GM18909 (cell line): ENCODE measurements around the gene FOSB.

Experiments
- ATAC-seq: cut with Tn5 transposase; IDR thresholded peaks from one replicate; pipeline ENCODE4 v1.9.1; 2021; ENCODE audit warnings: mild to moderate bottlenecking; ENCODE audit not compliant: unreplicated experiment, poor library complexity

Gene FOSB

DNA sequence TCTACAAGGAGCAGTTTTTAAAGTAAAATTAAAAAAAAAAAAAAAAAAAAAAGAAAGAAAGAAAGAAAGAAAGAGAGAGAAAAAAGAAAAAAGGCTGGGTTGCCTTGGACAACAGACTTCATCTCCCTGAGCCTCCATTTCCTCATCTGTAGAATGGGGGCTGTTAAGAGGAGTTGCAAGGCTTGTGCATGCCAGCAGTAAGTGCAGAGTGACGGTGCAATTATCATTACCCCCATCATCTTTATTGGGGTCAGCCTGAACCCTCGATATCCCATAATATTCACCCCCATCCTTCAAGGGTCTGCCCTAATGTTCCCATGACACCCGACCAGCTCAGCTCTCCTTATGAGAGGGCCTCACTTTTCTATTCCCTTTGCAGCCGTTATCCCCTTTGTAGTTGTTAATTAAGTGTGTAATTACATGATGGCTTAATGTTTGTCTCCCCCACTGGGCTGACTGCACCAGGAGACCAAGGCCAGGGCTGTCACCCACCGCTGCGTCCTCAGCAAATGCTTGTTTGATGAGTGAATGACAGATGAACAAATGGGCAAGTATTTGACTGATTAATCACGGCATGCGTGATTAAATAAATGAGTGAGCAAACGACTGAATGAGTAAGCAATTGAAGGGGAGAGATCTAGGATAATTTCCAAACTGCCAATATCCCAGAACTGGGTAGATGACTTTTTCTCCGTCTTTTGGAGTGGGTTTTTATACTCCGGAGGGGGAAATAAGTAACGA lies 10.1 kb downstream of the FOSB start:
- ATAC-seq: peak; percentile 10

DNA sequence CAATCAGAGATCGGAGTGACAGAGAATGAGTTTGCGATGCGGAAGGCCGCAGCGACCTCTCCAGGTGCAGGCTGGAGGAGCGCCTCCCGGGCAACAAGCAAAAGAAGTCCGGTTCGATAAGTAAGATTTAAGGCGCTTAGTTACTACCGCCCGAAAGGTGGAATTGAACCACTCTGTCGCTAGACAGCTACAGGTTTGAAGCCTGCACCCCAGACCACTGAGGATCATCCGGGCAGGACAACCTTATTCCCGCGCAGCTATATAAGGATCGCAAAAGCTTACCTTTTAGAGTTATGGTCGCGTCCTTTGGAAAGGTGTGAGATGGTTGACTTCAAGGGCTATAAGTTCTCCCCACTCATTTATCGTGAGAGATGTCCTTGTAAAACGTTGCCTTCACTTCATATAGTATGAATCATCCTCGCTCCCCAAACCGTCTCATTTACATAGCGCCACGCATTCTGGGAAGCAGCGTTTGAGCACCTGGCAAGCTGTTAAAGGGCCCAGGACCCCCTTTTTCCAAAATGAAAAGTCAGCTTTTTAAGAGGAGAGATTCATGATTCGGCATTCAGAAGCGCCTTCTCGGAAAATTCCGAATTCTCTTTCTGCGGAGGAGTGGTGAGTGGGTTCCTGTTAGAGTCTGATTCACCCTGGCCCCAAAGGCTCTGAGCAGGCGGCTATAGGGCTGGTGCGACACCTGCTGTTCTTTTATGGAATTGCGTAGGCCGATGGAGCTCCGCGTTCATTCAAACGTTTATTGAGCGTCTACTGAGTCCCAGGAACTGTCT lies 10.8 kb downstream of the FOSB start:
- peak; percentile 77 for ATAC-seq

DNA sequence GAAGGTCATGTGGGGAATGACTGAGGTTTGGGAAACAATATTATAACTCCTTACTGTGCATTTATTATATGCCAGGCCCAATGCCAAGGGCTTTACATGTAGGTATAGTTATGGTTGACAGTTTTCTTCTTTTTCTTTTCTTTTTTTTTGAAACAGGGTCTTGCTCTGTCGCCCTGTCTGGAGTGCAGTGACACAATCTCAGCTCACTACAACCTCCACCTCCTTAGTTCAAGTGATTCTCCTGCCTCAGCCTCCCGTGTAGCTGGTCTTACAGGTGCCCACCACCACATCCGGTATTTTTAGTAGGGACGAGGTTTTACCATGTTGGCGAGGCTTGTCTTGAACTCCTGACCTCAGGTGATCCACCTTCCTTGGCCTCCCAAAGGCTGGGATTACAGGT lies 15.2 kb downstream of the FOSB start:
- ATAC-seq: no peak

DNA sequence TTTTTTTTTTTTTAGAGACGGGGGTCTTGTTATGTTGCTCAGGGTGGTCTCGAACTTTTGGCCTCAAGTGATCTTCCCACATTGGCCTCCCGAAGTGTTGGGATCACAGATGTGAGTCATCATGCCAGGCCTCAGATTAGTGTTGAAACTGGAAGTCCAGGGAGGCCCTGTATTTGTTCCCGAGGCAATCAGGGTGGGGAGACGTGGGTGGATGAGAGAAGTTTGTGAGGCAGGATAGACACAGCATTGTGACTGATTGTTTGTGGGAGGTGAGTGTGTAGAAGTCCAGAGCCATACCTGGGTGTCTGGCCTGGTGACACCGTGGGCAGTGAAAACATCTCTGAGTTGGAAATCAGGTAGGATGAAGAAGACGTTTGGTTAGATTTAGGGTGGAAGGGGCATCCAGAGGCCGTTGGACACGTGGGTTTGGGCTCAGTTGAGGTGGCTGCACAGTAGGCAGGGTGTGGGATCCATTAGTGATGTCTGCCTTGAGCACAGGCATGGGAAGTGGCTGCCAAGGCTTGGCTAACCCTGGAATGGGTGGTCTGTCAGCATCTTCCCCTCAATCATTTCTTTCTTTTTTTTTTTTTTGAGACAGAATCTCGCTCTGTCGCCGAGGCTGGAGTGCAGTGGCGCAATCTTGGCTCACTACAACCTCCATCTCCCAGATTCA lies 16.6 kb downstream of the FOSB start:
- no peak for ATAC-seq

DNA sequence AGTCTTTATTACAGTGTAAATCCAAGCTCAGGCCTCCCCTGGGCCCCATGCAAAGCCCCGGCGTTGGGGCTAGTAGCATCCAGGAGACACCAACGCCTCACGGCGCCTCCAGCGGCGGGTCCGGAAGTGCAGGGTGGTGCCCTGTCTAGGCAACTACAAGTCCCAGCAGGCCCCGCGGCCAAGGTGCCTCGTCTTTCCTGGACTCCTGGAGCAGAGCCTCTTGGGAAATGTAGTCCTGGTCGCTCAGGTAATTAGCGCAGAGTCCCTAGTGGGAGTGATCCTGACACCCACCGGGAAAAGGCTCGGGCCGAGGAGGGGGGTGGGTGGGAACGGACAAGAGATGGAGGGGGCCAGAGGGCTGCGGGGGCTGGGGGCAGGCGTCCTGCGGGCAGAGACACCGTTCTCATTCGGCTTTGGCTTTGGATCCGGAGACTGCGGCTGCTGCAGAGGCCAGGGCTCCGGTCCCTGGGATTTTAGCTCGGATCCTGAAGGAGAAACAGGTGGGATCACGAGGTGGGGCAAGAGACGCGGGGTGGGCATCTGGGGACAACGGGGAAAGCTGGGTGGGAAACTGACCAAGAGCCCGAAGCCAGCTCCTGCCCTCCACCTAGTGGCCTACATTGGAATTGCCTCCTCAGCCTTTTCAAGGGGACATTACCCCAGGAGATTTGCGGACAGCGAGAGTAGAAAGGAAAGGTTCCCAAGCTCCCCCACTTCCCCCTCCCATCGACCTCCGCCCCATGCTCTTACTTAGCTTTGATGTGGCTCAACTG lies 17.7 kb downstream of the FOSB start:
- peak; percentile 90 for ATAC-seq

DNA sequence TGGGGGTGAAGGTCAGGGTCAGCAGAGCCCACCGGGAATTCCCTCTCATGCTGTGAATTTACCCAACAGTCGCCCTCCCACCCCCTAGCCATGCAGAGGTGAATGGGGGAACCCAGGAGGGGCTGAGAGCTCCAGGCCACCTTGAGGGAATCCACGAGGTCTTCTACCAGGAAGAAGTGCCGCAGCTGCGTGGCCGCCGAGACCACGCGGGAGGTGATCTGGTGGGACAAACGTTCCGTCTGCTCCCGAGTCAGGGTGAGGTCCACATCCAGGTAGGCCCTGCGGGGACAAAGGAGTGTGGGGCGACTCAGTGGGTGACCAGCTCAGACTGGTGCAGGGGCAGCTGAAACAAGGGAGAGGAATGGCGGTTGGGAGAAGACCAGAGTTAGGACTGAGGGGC lies 20.9 kb downstream of the FOSB start:
- no peak for ATAC-seq

DNA sequence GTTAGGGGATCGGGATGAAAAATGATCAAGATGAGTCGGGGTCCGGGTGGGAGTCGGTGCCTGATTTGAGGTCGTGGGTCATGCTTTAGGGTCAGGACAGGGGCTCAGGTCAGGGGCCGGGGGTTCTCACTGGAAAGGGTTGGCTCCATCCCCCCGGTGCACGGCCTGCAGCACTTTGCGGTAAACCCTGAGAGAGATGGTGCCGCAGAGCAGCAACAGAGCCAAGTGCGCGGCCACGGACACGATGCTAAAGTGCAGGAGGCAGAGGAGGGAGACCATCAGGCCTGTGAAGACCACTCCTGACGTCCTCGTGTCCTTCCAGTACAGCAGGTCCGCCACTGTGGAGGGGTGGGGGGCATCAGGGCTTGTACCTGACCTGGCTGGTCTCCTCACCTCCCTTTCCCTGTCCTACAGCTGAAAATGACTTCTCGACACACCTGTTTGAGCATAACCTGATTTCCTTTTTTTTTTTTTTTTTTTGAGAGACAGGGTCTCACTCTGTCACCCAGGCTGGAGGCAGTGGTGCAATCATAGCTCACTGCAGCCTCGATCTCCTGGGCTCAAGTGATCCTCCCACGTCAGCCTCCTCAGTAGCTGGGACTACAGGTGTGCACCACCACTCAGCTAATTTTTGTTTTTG lies 21.5 kb downstream of the FOSB start:
- no peak for ATAC-seq

DNA sequence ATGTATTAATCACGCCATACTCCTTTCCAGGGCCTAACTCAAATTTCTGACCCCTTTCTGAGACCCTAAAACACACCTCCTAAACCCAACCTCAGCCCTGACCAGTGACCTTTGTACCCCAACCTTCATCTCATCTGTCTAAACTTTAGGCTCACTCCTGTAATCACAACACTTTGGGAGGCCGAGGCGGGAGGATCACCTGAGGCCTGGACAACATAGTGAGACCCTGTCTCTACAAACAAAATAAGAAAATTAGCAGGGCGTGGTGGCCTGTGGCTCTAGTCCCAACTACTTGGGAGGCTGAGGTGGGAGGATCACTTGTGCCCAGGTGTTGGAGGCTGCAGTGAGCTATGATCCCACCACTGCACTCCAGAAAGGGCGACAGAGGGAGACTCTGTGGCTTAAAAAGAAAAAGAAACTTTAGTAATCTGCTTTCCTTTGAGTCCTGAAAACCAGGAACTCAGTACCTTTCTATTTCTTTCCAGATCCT lies 24.4 kb downstream of the FOSB start:
- ATAC-seq: no peak

DNA sequence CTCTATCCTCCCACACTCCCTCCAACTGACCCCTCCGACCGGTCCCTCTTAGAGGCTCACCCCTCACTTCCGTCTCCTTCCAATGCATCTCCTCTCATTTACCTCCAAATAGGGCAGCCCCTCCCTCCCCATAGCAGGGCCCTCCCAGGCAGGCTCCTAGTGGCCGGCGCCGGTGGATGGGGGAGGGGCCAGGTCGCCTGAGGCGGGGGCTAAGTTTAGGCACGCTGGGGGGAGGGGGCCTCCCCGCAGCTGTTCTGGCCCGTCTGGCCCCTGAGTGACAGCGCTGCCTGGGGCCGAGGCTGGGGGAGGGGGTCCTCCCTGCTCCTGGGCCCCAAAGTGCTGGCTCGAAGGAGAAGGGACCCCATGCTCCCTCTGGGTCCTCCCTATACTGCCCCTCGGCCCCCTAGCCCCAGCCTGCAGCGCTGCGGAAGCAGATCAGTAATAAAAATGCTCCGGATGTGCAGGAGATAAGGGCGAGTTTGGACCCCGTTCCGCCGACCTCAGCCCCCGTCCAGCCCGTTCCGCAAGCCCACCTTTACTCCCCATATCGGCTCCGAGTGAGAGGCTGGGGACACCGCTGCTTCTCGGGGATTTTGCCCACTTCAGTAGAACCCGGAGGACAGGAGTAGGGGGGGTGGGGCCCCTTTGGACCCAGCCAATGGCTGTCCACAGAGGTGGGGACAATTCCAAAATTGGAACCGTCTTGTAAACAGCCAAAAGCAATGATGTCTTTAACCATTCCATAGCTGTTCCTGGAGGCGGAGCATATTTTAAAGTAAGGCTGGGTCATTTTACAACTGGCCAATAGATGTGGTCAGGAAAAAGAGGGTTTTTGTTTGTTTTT lies 25.1 kb downstream of the FOSB start:
- no peak for ATAC-seq

DNA sequence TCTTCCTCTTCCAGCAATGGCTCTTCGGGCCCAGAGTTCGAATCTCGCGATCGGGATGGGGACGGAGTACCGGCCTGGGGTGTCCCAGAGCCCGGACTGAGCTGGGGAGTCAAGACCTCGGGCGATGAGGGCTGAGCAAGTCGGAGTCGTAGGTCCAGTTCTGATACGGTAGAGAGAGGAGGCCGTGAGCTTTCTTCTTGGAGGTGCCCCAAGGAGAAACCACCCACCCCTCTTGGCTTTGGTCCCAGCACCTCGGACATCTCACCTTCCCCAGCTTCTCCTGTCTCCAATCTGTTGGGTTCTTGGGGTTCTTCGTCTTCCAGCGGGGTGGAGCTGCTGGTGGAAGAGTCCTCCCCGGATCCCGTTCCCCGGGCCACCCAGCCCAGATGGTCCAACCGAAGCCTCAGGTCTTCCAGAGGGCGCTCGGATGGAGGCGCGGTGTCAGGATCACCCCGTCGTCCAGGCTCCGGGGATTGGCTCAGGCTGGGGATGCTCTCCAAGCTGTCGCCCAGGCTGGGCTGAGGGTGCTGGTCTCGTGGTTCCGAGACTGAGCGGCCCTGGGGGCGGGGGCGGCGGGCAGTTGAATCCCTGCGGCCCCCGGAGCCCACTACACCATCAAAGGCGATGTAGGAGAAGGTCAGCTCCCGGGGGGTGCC lies 26.6 kb downstream of the FOSB start:
- no peak for ATAC-seq

DNA sequence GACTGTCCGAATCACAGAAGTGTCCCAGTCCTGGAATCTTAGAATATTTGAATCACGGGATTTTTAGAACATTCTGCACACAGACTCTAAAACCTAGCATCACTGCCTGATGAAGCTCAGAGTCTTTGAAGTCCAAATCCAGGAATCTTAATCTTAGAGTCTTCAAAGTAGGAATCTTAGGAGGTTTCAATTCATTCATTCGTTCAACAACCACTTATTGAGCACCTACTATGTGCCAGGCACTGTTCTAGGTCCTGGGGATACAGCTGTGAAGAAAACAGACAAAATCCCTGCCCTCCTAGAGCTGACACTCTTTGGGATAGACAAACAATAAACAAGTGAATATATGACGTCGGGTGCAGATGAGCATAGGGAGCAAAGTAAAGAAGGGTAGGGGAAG lies 27.4 kb downstream of the FOSB start:
- ATAC-seq: no peak

DNA sequence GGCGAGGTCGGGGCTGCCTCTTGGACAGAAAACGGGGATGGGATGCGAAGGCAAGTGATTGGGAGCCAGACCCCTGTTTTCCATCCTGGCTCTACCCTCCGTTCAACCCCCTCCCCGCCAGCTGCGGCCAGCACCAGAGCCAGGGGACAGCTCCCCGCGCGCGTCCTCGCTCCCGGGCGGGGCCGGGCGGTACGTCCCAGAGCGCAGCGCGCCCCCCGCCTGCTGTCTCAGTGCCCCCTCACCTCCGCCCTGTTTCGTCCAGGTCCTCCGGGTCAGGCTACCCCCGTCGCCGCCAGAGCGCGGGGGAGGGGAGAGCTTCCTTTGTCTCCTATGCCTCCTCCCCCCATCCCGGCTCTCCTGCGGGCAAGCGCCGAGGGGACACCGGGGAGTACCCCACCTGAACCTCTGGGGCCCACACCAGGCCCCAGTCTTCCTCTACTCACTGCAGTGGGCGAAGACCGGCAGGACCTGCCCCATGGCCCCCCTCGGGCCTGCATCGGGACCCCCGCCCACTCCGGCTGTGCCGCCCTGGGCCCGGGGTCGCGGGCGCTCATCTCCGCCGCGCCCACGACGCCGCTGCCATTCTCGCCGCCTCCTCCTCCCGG lies 28.7 kb downstream of the FOSB start:
- ATAC-seq: peak; percentile 19

DNA sequence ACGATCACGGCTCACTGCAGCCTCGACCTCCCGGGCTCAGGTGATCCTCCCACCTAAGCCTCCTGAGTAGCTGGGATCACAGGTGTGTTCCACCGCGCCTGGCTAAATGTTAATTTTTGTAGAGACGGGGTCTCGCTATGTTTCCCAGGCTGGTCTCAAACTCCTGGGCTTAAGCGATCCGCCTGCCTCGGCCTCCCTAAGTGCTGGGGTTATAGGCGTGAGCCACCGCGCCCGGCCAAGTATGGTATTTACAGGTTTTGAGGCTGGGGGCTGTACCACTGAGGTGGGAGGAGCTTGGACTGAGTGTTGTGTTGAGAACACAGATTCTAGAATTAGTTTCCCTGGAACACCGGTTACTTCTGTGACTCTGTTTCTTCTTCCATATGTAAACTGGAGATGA lies 30.0 kb downstream of the FOSB start:
- no peak for ATAC-seq

DNA sequence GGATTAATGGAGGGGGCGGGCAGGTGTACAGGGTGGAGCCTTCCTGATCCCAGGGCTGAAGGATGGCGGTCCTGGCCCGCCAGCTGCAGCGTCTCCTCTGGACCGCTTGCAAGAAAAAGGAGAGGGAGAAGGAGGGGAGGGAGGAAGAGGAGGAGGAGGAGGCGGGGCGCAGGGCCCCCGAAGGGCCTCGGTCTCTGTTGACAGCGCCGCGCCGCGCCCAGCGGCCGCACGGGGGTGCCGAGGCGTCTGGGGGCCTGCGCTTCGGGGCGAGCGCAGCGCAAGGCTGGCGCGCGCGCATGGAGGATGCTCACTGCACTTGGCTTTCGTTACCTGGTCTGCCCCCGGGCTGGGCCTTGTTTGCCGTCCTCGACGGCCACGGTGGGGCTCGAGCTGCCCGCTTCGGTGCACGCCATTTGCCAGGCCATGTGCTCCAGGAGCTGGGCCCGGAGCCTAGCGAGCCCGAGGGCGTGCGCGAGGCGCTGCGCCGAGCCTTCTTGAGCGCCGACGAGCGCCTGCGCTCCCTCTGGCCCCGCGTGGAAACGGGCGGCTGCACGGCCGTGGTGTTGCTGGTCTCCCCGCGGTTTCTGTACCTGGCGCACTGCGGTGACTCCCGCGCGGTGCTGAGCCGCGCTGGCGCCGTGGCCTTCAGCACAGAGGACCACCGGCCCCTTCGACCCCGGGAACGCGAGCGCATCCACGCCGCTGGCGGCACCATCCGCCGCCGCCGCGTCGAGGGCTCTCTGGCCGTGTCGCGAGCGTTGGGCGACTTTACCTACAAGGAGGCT lies 30.8 kb downstream of the FOSB start, which contains the start of gene PPM1N:
PPM1N (plus strand) TSS at position 33 of the 785 bp plus-strand sequence; CDS start at position 63, 30 bp downstream.
- no peak for ATAC-seq

DNA sequence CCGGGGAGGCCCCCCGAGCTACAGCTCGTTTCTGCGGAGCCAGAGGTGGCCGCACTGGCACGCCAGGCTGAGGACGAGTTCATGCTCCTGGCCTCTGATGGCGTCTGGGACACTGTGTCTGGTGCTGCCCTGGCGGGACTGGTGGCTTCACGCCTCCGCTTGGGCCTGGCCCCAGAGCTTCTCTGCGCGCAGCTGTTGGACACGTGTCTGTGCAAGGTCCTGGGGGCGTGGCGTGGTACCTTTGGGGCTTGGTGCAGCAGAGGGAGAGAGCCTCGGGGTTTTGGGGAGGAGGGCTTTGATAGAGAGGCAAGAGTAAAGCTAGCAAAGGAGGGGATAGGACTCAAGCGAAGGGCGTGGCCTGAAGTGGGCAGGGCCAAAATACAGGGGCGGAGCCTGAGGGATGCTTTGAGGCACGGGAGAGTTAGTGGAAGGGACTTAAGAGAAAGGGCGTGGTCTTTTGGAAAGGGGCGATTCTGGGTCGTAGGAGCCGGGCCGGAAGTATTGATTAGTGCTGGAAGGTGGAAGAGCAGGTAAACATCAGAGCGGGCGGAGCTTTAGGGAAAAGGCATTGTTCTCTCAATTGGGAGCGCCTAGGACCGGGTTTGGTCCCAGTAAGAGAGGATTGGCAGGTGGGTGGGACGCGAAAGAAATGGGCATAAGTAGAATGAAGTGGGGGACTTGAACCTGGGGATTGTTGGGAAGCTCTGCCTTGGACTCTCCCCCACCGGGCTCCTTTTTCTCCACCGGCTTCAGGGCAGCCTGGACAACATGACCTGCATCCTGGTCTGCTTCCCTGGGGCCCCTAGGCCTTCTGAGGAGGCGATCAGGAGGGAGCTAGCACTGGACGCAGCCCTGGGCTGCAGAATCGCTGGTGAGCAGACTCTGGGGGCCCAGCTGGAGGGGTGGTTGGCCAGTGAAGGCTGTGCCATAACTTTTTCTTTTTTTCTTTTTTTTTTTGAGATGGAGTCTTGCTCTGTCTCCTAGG lies 31.7 kb downstream of the FOSB start:
- no peak for ATAC-seq
